HG02884 (cell line): ENCODE results near the gene SPTSSA.
"Not testable (repeated sequence)": the region's sequence is repeated elsewhere in the genome, so short reads cannot be mapped to it uniquely, and the experiment has no call there.

ENCODE experiments used
- ATAC-seq: cut with Tn5 transposase; IDR thresholded peaks from one replicate; pipeline ENCODE4 v1.9.1; 2021; ENCODE audit warnings: mild to moderate bottlenecking, moderate library complexity; ENCODE audit not compliant: unreplicated experiment

The SPTSSA gene

GRCh38 chr14:34433957-34434356 is 28.1 kb downstream of the SPTSSA start:
- ATAC-seq, result no peak

GRCh38 chr14:34428102-34428466 is 34.0 kb downstream of the SPTSSA start:
- not testable (repeated sequence) for ATAC-seq

DNA sequence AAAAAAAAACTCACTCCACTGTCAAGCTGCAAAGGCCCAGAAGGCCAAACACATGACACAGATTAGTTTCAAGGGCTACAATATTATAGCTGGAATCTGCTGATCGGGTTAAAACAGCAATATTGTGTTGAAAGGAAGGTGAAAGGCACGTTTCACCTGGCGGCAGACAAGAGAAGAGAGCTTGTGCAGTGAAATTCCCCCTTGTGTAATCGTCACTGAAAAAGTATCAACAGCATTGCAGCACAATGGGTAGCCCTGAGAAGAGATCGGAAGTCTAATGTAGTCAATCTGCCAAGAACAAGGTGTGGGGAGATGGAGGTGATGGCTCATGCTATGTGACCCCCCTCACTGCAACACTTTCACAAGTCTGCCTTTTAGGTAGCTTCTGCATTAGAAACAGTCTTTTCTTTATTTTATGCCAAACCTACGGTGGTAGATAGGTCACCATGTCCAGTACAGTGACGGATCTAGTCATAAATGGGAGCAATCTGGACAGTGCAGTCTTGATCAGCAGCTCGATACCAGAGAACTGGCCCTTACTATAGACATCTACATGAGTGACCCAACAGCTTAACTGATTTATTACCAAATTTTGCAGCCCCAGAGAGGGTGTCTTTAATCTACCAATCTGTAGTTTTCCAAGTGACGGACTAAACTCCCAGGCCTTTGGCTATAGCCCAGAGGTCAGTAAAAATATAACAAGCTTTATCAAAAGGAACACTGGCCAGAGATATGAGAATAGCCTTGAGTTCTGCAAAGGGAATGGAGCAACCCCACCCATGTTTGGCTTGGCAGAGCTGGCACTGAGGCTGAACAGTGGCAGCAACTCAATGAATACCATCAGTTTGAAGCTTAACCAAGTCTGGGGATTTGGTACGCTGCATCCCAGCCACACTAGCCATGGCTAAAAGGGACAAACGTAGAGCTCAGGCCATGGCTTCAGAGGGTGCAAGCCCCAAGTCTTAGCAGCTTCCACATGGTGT is 35.4 kb downstream of the SPTSSA start:
- ATAC-seq, result no peak

- no peak for ATAC-seq
These were observed 36.8 kb downstream of the SPTSSA start for GRCh38 chr14:34425095-34425851.

DNA sequence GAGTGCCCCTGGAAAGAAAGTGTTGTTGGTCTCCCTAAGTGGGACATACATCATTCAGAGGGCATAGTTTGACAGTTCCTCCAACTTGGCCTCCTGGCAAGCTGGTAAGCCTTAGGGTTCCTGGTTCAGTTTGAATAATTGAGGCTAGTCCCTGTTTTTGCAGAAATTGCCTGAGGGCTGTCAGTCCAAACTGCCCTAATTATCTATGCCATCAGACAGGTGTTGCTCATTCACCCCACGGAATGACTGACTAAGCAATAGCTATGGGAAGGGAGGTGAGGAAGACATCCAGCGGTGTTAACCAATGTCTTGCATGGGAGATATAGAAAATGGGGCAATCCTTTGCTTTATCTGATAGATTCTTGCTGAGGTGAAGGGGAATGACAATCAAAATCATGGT is 37.6 kb downstream of the SPTSSA start:
- no peak for ATAC-seq

- no peak for ATAC-seq
These were observed 38.6 kb downstream of the SPTSSA start for GRCh38 chr14:34423445-34423844.

GRCh38 chr14:34420547-34421150 is 41.4 kb downstream of the SPTSSA start:
- ATAC-seq, result no peak

DNA sequence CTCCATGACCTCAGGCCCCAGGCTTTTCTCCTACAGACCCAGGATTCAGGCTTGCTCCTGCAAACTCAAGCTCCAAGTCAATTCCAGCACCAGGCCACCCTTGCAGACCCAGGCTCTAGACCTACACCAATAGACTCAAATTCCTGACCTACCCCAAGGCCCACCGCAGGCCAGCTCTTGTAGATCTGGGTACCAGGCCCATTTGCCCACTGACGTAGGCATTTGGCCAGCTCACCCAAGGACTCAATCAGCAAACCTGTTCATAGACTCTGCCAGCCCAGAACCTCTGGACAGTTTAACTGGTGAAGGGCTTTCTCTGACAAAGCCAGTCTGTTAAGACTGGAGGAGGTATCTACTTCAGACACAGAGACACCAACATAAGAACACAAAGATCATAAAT is 52.3 kb downstream of the SPTSSA start:
- ATAC-seq, result no peak

DNA sequence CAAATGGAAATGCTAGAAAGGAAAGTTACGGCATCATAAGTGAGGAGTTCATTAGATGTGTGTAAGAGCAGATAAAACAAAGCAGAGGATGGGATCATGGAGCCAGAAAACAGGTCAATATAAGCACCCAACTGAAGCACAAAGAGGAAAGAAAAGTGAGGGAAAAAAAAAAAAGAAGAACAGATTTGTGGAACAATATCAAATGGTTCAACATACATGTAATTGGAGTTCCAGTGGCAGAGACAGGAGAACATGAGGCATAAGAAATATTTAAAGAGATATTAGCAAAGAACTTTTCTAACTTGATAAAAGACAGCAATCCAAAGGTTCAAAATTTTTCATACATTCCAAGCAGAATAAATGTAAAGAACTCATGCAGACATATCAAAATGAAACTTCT is 54.1 kb downstream of the SPTSSA start:
- ATAC-seq, result no peak

GRCh38 chr14:34404416-34404815 is 57.6 kb downstream of the SPTSSA start:
- ATAC-seq, result no peak

GRCh38 chr14:34403646-34404045 is 58.4 kb downstream of the SPTSSA start:
- ATAC-seq, result no peak

- ATAC-seq, result no peak
These were observed 64.0 kb downstream of the SPTSSA start for GRCh38 chr14:34398024-34398423.

DNA sequence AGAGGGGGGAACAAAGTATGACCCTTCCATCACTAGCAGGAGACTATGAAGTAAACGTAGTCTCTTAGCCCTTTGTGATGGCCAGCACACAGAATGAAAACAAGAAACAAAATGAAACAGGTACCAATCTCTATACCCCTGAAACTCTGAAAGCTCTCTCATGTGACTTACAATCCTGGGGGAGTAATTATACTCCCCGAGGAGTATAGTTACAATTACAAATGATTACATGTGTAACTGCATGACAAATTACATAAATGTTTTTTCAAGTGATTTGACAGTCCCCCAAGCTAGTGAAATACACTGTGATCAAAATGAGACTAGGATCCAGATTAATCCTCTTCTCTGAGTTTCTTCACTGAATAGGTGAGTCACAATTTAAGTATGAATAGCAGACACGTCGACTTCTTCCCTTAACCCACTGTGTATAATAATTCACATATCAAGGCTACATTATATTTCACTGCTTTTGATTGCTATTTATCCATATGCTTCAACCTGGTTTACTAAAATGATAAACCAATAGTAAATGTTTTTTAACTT is 74.0 kb downstream of the SPTSSA start:
- no peak for ATAC-seq

DNA sequence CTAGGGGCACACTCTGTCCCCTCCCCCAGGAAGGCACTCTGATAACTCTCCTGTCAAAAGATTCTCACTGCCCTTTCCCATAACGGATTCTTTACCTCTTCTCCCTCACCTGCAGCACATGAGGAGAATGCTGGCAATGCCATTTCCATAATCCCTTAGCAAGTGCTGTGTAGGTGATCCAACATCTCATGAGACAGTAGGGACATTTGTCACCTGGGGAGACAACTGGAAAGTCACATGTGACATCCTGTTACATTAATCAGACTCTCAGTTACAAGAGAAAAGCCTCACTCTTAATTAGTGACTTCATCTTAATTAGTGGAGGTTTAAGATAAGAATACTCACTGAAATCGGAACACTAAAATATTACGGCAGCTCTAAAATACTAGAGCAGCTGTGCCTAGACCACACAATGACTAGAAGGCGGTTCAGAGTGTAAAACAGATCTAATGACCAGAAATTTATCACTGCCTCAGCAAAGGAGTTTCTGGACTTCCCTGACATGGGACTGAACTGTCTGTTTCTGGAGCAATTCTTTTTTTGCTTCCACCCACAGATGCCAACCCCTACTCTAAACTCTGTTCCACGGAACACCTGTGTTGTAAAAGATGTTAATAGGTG is 75.1 kb downstream of the SPTSSA start:
- ATAC-seq, result no peak

DNA sequence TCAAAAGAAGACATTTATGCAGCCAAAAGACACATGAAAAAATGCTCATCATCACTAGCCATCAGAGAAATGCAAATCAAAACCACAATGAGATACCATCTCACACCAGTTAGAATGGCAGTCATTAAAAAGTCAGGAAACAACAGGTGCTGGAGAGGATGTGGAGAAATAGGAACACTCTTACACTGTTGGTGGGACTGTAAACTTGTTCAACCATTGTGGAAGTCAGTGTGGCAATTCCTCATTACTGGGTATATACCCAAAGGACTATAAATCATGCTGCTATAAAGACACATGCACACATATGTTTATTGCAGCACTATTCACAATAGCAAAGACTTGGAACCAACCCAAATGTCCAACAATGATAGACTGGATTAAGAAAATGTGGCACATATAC is 76.2 kb downstream of the SPTSSA start:
- ATAC-seq, result not testable (repeated sequence)

DNA sequence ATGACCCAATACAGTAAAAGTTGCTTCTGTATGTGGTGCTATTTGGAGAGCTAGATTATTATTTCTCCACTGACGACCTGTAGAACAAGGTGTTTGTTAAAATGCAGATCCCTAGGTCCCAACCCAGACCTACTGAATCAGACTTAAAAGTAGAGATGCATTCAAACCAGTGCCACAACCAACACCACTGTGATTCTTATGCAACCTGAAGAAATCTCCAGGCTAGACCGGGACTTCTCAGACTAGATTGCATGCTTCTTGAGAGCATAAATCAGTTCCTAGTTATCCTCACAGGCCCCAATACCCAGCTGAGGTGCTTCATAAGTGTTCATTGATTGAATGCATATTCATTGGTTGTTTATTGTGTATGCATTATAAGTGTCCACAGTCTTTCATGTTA is 78.2 kb downstream of the SPTSSA start:
- no peak for ATAC-seq
